H1 (cell line): Measurements from ENCODE around the gene FRMD3. TPM values are rescaled to one million over a fixed set of nuclear protein-coding genes. Genes with fewer than 3 reads are reported as not detected.

Source experiments
- CTCF ChIA-PET: fragments of 300-600 bp; sonication (Branson Sonifier 250); formaldehyde crosslinking; loops from one replicate; lab custom pipeline; 2021; ENCODE audit not compliant: partially characterized antibody; lab: Charles Lee
- POLR2A ChIA-PET: fragments of 300-600 bp; sonication (Branson Sonifier 250); formaldehyde crosslinking; loops from one replicate; lab custom pipeline; 2021; ENCODE audit warnings: inconsistent platforms; ENCODE audit not compliant: partially characterized antibody; lab: Charles Lee
- DNase-seq, 2 experiments: peaks; one replicate each; pipeline versions ENCODE4 v3.0.0 to v3.0.0-alpha.2; 2010 to 2022; ENCODE audit warnings: low spot score in 2 of 2, low read depth in 1 of 2, mixed read lengths in 1 of 2
- FAIRE-seq: peaks from 2 replicates; lab custom pipeline; 2011; peaks lifted over from hg19 to GRCh38; lab: Jason Lieb, UNC
- H2AFZ ChIP-seq: 2 replicates; pipeline ENCODE4 v1.8.1; 2012; ENCODE audit warnings: low read length, inconsistent platforms
- H2AK5ac ChIP-seq: 2 replicates; pipeline ENCODE4 v1.6.1; 2013; ENCODE audit warnings: low read depth, low read length
- H2BK120ac ChIP-seq: replicated peaks from 2 replicates; pipeline ENCODE3; 2013; ENCODE audit warnings: low read depth, low read length, inconsistent platforms
- H2BK12ac ChIP-seq: 2 replicates; pipeline ENCODE4 v1.6.1; 2013; ENCODE audit warnings: low read depth, low read length
- H2BK15ac ChIP-seq: 2 replicates; pipeline ENCODE4 v1.6.1; 2013; ENCODE audit warnings: low read length
- H2BK20ac ChIP-seq: 2 replicates; pipeline ENCODE4 v1.6.1; 2013; ENCODE audit warnings: low read length
- H2BK5ac ChIP-seq: 2 replicates; pipeline ENCODE4 v1.6.1; 2013; ENCODE audit warnings: low read depth, low read length
- H3K14ac ChIP-seq: 2 replicates; pipeline ENCODE4 v1.6.1; 2013; ENCODE audit warnings: inconsistent platforms; ENCODE audit not compliant: insufficient read length
- H3K18ac ChIP-seq: 2 replicates; pipeline ENCODE4 v1.6.1; 2013; ENCODE audit warnings: low read length; ENCODE audit errors: extremely low read depth
- H3K23ac ChIP-seq: 2 replicates; pipeline ENCODE4 v1.6.1; 2013; ENCODE audit warnings: inconsistent platforms; ENCODE audit not compliant: insufficient read length
- H3K23me2 ChIP-seq: 2 replicates; pipeline ENCODE4 v1.6.1; 2013; ENCODE audit warnings: low read depth, low read length
- H3K27ac ChIP-seq: 2 replicates; pipeline ENCODE4 v1.6.1; 2011; ENCODE audit warnings: low read depth, low read length, inconsistent platforms
- H3K27me3 ChIP-seq, 4 experiments: replicated peaks in 1 of 4; 1 replicate in 1 of 4; 2 replicates in 3 of 4; pipeline versions ENCODE4 v1.6.1 to v1.8.1; 2011 to 2013; ENCODE audit warnings: low read length in 3 of 4, mild to moderate bottlenecking in 3 of 4, inconsistent platforms in 2 of 4, mixed read lengths in 2 of 4, moderate library complexity in 1 of 4; ENCODE audit not compliant: control insufficient read depth in 3 of 4, insufficient read depth in 3 of 4; ENCODE audit errors: extremely low read depth in 1 of 4
- H3K36me3 ChIP-seq, 4 experiments: 2 replicates each; pipeline versions ENCODE4 v1.6.1 to v1.8.1; 2011 to 2013; ENCODE audit warnings: mild to moderate bottlenecking in 4 of 4, low read length in 3 of 4, moderate library complexity in 2 of 4, control low read depth in 1 of 4, inconsistent platforms in 1 of 4; ENCODE audit not compliant: insufficient read depth in 4 of 4, control insufficient read depth in 2 of 4
- H3K4ac ChIP-seq: replicated peaks from 2 replicates; pipeline ENCODE3; 2013; ENCODE audit warnings: low read length, low read depth, mixed read lengths, inconsistent platforms; ENCODE audit not compliant: insufficient read length
- H3K4me1 ChIP-seq, 4 experiments: replicated peaks in 1 of 4; 1 replicate in 1 of 4; 2 replicates in 3 of 4; pipeline versions ENCODE4 v1.6.1 to v1.8.1; 2011 to 2013; ENCODE audit warnings: low read length in 3 of 4, inconsistent platforms in 2 of 4, mixed read lengths in 1 of 4; ENCODE audit not compliant: insufficient read depth in 4 of 4, control insufficient read depth in 3 of 4
- H3K4me2 ChIP-seq, 2 experiments: 2 replicates each; pipeline versions ENCODE4 v1.6.1 to v1.8.1; 2011 to 2013; ENCODE audit warnings: low read depth in 2 of 2, low read length in 2 of 2, control low read depth in 1 of 2, inconsistent platforms in 1 of 2, mild to moderate bottlenecking in 1 of 2; ENCODE audit not compliant: insufficient read depth in 1 of 2
- H3K4me3 ChIP-seq, 4 experiments: fragments of 200-600, 300-600 bp in 1 of 4; sonication (generic), shearing (Covaris generic), sonication (Bioruptor Twin) in 1 of 4; 2 replicates each; pipeline versions ENCODE4 v1.5.1 to v1.8.1; 2011 to 2016; ENCODE audit warnings: low read length in 4 of 4, low read depth in 3 of 4, control low read depth in 2 of 4, inconsistent platforms in 2 of 4, mild to moderate bottlenecking in 2 of 4, mixed read lengths in 1 of 4, moderate library complexity in 1 of 4; ENCODE audit not compliant: insufficient read depth in 2 of 4; ENCODE audit errors: extremely low read depth in 1 of 4
- H3K56ac ChIP-seq: replicated peaks from 2 replicates; pipeline ENCODE3; 2013; ENCODE audit warnings: low read depth, mild to moderate bottlenecking, mixed read lengths, low read length, inconsistent platforms; ENCODE audit not compliant: insufficient read length
- H3K79me1 ChIP-seq: 2 replicates; pipeline ENCODE4 v1.6.1; 2013; ENCODE audit warnings: low read depth, low read length, control low read depth
- H3K79me2 ChIP-seq, 2 experiments: 2 replicates each; pipeline versions ENCODE4 v1.6.1 to v1.8.1; 2012 to 2013; ENCODE audit warnings: low read length in 2 of 2, mild to moderate bottlenecking in 2 of 2, inconsistent platforms in 1 of 2; ENCODE audit not compliant: insufficient read depth in 2 of 2, control insufficient read depth in 1 of 2
- H3K9ac ChIP-seq, 4 experiments: replicated peaks in 1 of 4; 1 replicate in 1 of 4; 2 replicates in 3 of 4; pipeline versions ENCODE4 v1.6.1 to v1.8.1; 2011 to 2013; ENCODE audit warnings: low read depth in 3 of 4, low read length in 3 of 4, control low read depth in 2 of 4, mild to moderate bottlenecking in 2 of 4, moderate library complexity in 2 of 4, inconsistent platforms in 1 of 4; ENCODE audit errors: extremely low read depth in 1 of 4
- H3K9me3 ChIP-seq, 2 experiments: 2 replicates each; pipeline versions ENCODE4 v1.6.1 to v1.8.1; 2012 to 2013; ENCODE audit warnings: mild to moderate bottlenecking in 2 of 2, moderate library complexity in 2 of 2, control low read depth in 1 of 2, inconsistent platforms in 1 of 2, low read depth in 1 of 2, low read length in 1 of 2, mixed read lengths in 1 of 2; ENCODE audit not compliant: insufficient read depth in 2 of 2
- H4K20me1 ChIP-seq, 2 experiments: replicated peaks in 1 of 2; 2 replicates each; pipeline versions ENCODE3 to v1.8.1; 2011 to 2013; ENCODE audit warnings: inconsistent platforms in 2 of 2, low read length in 2 of 2, mild to moderate bottlenecking in 1 of 2; ENCODE audit not compliant: insufficient read depth in 2 of 2, control insufficient read depth in 1 of 2
- H4K5ac ChIP-seq: 2 replicates; pipeline ENCODE4 v1.6.1; 2013; ENCODE audit warnings: low read length, low read depth, mixed read lengths, inconsistent platforms; ENCODE audit not compliant: insufficient read length
- H4K8ac ChIP-seq: 2 replicates; pipeline ENCODE4 v1.8.0; 2013; ENCODE audit warnings: mild to moderate bottlenecking, moderate library complexity, low read length, inconsistent platforms; ENCODE audit not compliant: insufficient read depth; ENCODE audit errors: extremely low read depth
- H4K91ac ChIP-seq: replicated peaks from 2 replicates; pipeline ENCODE3; 2013; ENCODE audit warnings: low read length, mixed read lengths, inconsistent platforms; ENCODE audit not compliant: insufficient read length
- CBX5 ChIP-seq: fragments of 300-800, 300-1000 bp; sonication (generic); IDR thresholded peaks from 2 replicates; pipeline ENCODE4 v1.7.1; 2016; ENCODE audit warnings: antibody characterized with exemption, low read length, low read depth
- CHD2 ChIP-seq: IDR thresholded peaks from 2 replicates; pipeline ENCODE4 v1.6.1; 2012; ENCODE audit warnings: low read length, improper control_type of control experiment
- CREB1 ChIP-seq: IDR thresholded peaks from 2 replicates; pipeline ENCODE4 v1.6.1; 2012; ENCODE audit warnings: inconsistent platforms
- EGR1 ChIP-seq: IDR thresholded peaks from 2 replicates; pipeline ENCODE4 v1.6.1; 2011; ENCODE audit warnings: low read depth, low read length, borderline replicate concordance
- FOSL1 ChIP-seq: IDR thresholded peaks from 2 replicates; pipeline ENCODE4 v1.6.1; 2011; ENCODE audit warnings: mild to moderate bottlenecking, low read depth, low read length, moderate library complexity; ENCODE audit not compliant: insufficient read depth
- GABPA ChIP-seq: IDR thresholded peaks from 2 replicates; pipeline ENCODE4 v1.6.1; 2011; ENCODE audit warnings: mild to moderate bottlenecking, low read length, moderate library complexity, borderline replicate concordance; ENCODE audit not compliant: insufficient read depth
- JUN ChIP-seq: IDR thresholded peaks from 2 replicates; pipeline ENCODE4 v1.6.1; 2011; ENCODE audit warnings: low read depth, mild to moderate bottlenecking, improper control_type of control experiment, low read length
- KDM4A ChIP-seq: IDR thresholded peaks from one replicate; pipeline ENCODE4 v1.7.1; 2012; ENCODE audit warnings: low read depth, mild to moderate bottlenecking, moderate library complexity, low read length, inconsistent platforms; ENCODE audit not compliant: severe bottlenecking
- NANOG ChIP-seq: IDR thresholded peaks from 2 replicates; pipeline ENCODE4 v1.6.1; 2011; ENCODE audit warnings: low read length, low read depth, mild to moderate bottlenecking, inconsistent platforms; ENCODE audit not compliant: insufficient read depth, poor library complexity, severe bottlenecking
- NRF1 ChIP-seq: IDR thresholded peaks from 2 replicates; pipeline ENCODE4 v1.6.1; 2011; ENCODE audit warnings: mild to moderate bottlenecking, low read depth, low read length, improper control_type of control experiment
- POLR2AphosphoS5 ChIP-seq: IDR thresholded peaks from 2 replicates; pipeline ENCODE4 v1.6.1; 2011; ENCODE audit warnings: low read depth, low read length
- RBBP5 ChIP-seq: IDR thresholded peaks from 2 replicates; pipeline ENCODE4 v1.7.1; 2012; ENCODE audit warnings: low read depth, mild to moderate bottlenecking, inconsistent platforms, low read length, moderate library complexity, borderline replicate concordance
- RXRA ChIP-seq: IDR thresholded peaks from 2 replicates; pipeline ENCODE4 v1.6.1; 2011; ENCODE audit warnings: low read depth, mild to moderate bottlenecking, low read length, moderate library complexity; ENCODE audit not compliant: insufficient read depth
- USF2 ChIP-seq: IDR thresholded peaks from 2 replicates; pipeline ENCODE4 v1.6.1; 2011; ENCODE audit warnings: low read length, improper control_type of control experiment
- WGBS, 2 experiments: shearing (Covaris generic) in 1 of 2; methylation state at CpG; one replicate each; pipeline versions ENCODE4 v1.1.6 to v1.1.7; 2013 to 2015; ENCODE audit warnings: low lambda C conversion rate in 2 of 2, mixed read lengths in 2 of 2, inconsistent platforms in 1 of 2, low coverage in 1 of 2, missing lambda C conversion rate in 1 of 2; ENCODE audit not compliant: insufficient replicate concordance in 2 of 2, insufficient coverage in 1 of 2, insufficient read length in 1 of 2; ENCODE audit errors: extremely low coverage in 1 of 2, missing lambda C conversion rate in 1 of 2; 5-methylcytosine and 5-hydroxymethylcytosine counted together
- polyA plus RNA-seq, 7 experiments: library from polyadenylated mRNA; depleted of rRNA in 3 of 7; stranded (reverse) in 5 of 7; unstranded in 2 of 7; fragments of >200 nt in 5 of 7; fragments of 200-250 nt in 2 of 7; gene quantifications; 1 replicate in 5 of 7; 2 replicates in 1 of 7; 4 replicates in 1 of 7; pipeline versions ENCODE4 v1.2.1 to v1.2.3, GENCODE V29; 2011 to 2013; ENCODE audit warnings: missing spikeins in 2 of 7, mixed read lengths in 2 of 7
- total RNA-seq: library from RNA; stranded (reverse); fragmentation: NEBNext Ultra II Directional; extraction: Animal tissue kit (Norgen Biotek cat#: 25700); gene quantifications from 2 replicates; pipeline ENCODE4 v1.2.1, GENCODE V29; 2021

The FRMD3 gene
- total and polyA plus RNA-seq, 2 of the 8 experiments (the other 6 are each of a cell fraction or from before 2014, with no cell fraction given) = 0.15 to 1.4 TPM

GRCh38 chr9:83313781-83314180, 224.4 kb downstream of the FRMD3 start:
- Histone ChIP-seq H3K18ac (no peak overlapping the region), H4K91ac (no peak overlapping the region), H2BK15ac (no peak overlapping the region), H2BK12ac (no peak overlapping the region), H3K27ac (no peak overlapping the region), H2BK120ac (no peak overlapping the region), H3K23ac (no peak overlapping the region), H2AFZ (no peak overlapping the region), H3K56ac (no peak overlapping the region), H3K79me2 (no peaks in the 10 kb centered on the region), H4K5ac (no peak overlapping the region), H3K36me3 (no peaks in the 10 kb centered on the region), H3K23me2 (no peaks in the 10 kb centered on the region), H3K4me2 (no peak overlapping the region), H4K20me1 (no peaks in the 10 kb centered on the region), H2AK5ac (no peak overlapping the region), H3K4me3 (no peak overlapping the region), H2BK5ac (no peak overlapping the region), H2BK20ac (no peak overlapping the region), H3K14ac (no peak overlapping the region), H4K8ac (no peak overlapping the region), H3K9me3 (no peaks in the 10 kb centered on the region), H3K79me1 (no peaks in the 10 kb centered on the region), H3K27me3 (no peaks in the 10 kb centered on the region), H3K4me1 (no peaks in the 10 kb centered on the region), H3K4ac (no peak overlapping the region), H3K9ac (no peak overlapping the region)
- DNase-seq (no peak), FAIRE-seq (no peak)
- 91% methylated on average over 6 of the region's 6 CpGs; no CpG with 5 or more reads in 1 of the 2 experiments for WGBS, 2 experiments
- CTCF ChIA-PET = interaction anchor here (0.6 to 1.5 kb wide), 3 partner anchors 16 to 235 kb away, joined by 3 to 8 read pairs (median 3); no protein-coding TSS in a partner anchor
- POLR2A ChIA-PET = no interaction called here
- TF ChIP-seq RBBP5 = no peak
- TF ChIP-seq NANOG = no peak
- TF ChIP-seq EGR1 = no peak
- TF ChIP-seq CREB1 = no peak
- no peak for TF ChIP-seq JUN
- TF ChIP-seq RXRA = no peak
- no peak for TF ChIP-seq CBX5
- no peak for TF ChIP-seq KDM4A
- no peak for TF ChIP-seq POLR2AphosphoS5
- TF ChIP-seq FOSL1 = no peak
- no peak for TF ChIP-seq USF2
- TF ChIP-seq NRF1 = no peak
- TF ChIP-seq CHD2 = no peak
- no peak for TF ChIP-seq GABPA
